Stimulated activated CD4-positive, alpha-beta T cell treated with anti-CD3 and anti-CD28 coated beads, Interleukin-12 subunit alpha, Interleukin-12 subunit beta, amount 100 ng/mL, for 24 hours (primary cell): ENCODE data around the gene GK.
"Not testable (repeated sequence)": the region's sequence is repeated elsewhere in the genome, so short reads cannot be mapped to it uniquely, and the experiment has no call there.

ENCODE experiments used
- DNase-seq, 2 experiments: peaks; one replicate each; pipeline ENCODE4 v3.0.0-alpha.2; 2020; ENCODE audit warnings: low read depth in 2 of 2

Gene GK

GRCh38 chrX:30654386-30654785, 1.2 kb downstream of the GK start:
- DNase-seq, result not testable (repeated sequence)

- DNase-seq, result no peak
These were observed 1.9 kb downstream of the GK start for GRCh38 chrX:30654989-30655607.

DNA sequence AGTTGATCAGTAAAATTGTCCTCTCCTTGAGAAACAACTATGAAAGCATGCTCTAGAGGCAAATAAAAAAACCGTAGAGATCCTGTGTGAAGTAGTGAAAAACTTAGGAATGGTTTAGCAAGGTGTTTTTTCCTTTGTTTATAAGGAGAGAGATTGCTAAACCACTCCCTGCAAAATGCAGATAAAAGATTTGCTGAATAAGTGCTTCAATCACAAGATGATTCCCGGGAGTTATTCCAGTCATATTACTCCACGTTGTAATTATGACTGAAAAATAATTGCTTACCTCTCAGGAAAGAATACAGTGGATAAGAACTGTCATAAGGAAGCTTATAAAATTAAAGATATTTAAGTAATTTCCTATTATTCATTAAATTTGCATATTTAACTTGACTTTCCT, 2.8 kb downstream of the GK start:
- no peak for DNase-seq

DNA sequence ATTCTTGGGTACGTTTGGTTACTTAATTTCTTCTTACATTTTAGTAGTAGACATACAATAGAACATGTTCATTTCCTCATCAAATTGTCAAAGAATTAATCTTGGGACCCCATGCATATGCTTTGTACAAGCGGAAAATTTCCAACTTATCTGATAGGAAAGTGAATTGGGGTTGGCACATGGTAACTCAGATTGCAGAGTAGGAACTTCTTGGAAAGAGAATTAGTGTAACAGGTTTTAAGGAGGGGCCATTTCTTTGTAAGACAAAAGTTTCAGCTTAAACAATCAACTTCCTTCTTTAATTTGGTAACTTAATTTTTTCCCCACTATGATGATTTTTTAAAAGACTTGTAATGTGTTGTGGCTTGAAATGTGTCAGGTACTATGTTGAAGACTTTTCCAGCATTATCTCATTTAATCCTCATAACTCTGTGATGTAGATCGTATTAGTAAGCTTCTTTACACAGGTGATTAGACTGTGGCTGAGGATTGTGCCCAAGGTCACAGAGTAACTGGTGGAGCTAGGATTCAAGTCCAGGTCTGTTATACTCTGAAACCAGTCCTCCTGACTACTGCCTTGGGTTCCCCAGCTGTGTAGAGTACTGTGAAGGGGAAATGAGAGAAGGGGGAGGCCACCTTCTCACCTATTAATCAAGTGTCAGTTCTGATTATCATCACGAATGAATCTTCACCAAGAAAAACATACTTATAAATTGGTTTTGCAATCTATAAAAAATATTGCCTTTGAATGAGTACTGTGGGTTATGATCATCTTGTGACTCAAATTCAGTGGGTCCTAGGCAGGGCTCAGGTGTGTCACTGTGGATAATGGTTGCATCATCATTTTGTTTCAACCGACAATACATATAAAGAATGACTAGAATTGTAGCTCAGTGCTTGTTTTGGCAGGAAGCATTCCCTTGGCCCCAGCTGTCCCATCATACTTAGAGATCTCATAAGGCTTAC, 4.3 kb downstream of the GK start:
- no peak for DNase-seq

- DNase-seq, result no peak
These were observed 6.2 kb downstream of the GK start for GRCh38 chrX:30659421-30659820.

DNA sequence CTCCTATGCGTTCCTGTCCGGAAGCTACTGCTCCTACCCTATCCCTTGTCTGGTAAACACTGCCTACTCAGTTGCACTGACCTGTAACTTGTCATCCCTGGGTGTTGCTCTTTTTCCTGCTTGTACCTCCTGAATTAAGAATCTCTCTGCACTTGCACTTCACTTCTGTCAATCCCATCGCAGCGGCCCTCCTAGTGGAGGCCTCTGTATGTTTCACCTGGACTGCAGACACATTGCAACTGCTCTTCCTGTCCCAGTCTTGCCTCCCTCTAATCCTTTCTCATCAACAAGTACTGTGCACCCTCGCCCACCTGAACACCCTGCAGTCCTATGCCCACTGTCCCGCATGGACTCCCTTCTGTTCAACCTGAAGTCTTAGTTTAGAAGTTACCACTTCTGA, 8.0 kb downstream of the GK start:
- DNase-seq, result no peak

DNA sequence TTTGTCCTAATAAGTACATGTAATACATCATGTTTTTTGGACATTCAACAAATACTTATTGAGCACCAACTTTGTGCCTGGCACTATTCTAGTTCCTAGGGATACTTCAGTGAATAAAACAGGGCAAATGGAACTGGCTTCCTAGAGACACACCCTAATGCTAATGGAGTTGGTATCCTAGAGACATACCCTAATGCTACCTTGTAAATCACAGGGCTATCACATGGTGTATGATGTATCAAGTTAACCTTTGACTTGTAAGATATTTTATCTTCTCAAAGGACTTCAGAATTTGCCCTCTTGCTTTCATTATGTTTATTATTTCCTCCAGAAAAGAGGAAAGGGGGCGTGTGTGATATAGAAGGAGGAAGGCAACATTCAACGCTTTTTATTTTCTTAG, 10.1 kb downstream of the GK start:
- no peak for DNase-seq

- no peak for DNase-seq
These were observed 12.2 kb downstream of the GK start for GRCh38 chrX:30665471-30665870.

DNA sequence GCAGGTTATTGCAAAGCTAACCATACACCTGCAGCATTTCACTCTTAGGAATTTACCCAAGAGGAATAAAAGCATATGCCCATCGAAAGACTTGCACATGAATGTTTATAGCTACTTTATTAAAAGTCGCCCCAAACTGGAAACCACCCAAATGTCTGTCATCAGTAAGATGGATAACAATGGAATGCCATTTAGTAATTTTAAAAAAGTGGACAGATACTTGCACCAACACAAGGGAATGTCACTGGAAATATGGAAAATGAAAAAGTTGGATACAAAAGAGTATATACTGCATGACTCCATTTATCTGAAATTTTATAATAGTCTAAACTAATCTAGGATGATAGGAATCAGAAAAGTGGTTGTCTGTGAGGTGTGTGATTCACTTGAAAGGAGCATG, 12.9 kb downstream of the GK start:
- no peak for DNase-seq

DNA sequence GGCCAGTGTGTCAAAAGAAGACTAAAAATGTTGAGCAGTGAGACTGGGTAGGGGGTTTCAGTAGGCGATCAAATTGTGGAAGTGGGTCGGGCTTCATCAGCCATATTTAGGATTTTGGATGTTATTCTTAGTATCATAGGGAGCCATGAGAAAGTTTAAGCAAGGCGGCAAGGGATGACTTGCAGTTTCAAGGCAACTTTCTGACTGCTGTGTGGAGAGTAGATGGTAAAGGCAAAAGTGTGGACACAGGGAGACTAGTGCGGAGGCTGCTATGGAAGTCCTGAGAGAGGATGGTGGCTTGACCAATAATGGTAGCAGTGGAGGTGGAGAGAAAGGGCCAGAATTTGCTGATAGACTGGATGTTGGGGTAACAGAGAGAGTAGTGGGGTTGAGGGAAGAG, 15.4 kb downstream of the GK start:
- no peak for DNase-seq

- not testable (repeated sequence) for DNase-seq
These were observed 18.0 kb downstream of the GK start for GRCh38 chrX:30671189-30671588.

GRCh38 chrX:30673127-30673796, 20.0 kb downstream of the GK start:
- DNase-seq, result no peak

GRCh38 chrX:30673884-30674598, 20.8 kb downstream of the GK start:
- no peak for DNase-seq

GRCh38 chrX:30674799-30675198, 21.6 kb downstream of the GK start:
- no peak for DNase-seq

- no peak for DNase-seq
These were observed 26.1 kb downstream of the GK start for GRCh38 chrX:30679369-30679768.

DNA sequence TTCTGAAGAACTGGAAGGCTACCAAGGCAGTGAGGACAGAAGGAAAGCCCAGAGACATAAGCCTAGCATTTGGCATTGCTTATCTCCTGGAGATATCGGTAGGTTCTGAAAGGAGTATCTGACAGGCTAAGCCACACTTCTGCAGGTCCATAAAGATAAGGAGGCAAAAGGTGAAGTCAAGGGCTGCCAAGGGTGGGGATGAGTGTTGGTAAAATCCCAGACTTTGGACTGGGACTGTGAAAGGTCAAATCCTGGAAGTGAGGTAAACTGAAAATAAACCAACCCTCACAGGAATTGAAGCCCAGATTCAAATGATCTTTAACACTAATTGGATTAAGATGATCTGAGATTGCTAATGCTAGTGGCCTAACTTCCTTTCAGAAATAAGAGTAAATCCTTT, 27.4 kb downstream of the GK start:
- DNase-seq, result no peak

GRCh38 chrX:30688641-30689040, 35.4 kb downstream of the GK start:
- DNase-seq, result no peak

GRCh38 chrX:30689116-30689515, 35.9 kb downstream of the GK start:
- DNase-seq, result no peak

DNA sequence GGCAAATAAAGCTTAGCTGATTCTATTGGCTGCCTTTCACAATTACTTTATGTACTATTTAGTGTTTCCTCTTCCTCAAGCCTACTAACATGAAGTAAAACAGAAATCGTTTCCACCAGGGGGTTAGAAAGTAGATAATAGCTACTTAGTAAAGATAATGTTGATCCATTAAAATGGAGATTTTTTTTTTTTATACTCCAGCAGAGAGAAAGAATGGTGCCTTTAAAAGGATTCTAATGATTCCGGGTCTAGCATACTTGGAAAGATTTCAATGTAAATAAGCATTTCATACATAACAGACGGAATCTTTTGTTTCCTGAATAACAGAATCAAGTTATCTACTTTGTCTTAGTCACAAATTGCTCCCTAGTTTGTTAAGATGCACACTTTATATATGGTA, 37.1 kb downstream of the GK start:
- DNase-seq, result no peak

GRCh38 chrX:30693999-30694650, 40.9 kb downstream of the GK start:
- DNase-seq, result no peak

DNA sequence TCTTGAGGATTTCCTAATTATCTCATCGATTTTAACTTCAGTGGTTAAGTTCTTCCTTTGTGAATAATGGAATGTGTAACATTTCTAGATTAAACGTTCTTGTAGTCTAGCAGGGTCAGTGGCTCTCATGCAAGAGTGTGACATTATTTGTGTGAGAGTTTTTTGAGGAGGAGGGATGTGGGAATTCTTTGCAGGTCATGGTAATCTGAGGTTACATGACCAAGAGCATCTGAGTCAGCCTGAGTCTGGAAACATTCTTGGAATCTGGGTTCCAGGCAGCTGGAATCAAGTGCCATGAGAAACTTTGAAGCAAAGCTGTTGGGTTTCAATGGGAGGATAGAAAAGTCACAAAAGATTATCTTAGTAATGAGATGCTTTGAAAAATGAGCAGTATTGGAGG, 49.5 kb downstream of the GK start:
- no peak for DNase-seq
